IPS-18a (cell line): Measurements from ENCODE around the gene EMC6.

Experiments used
- H3K27ac ChIP-seq: one replicate; pipeline ENCODE4 v1.5.1; 2013; ENCODE audit warnings: low read length
- H3K27me3 ChIP-seq: one replicate; pipeline ENCODE4 v1.6.1; 2013; ENCODE audit warnings: mild to moderate bottlenecking, low read length; ENCODE audit not compliant: control insufficient read depth, insufficient read depth
- H3K36me3 ChIP-seq: one replicate; pipeline ENCODE4 v1.6.1; 2013; ENCODE audit warnings: low read depth, low read length; ENCODE audit not compliant: control insufficient read depth
- H3K4me1 ChIP-seq: one replicate; pipeline ENCODE4 v1.6.1; 2013; ENCODE audit warnings: low read depth, low read length; ENCODE audit not compliant: control insufficient read depth
- H3K4me3 ChIP-seq: one replicate; pipeline ENCODE4 v1.5.1; 2013; ENCODE audit warnings: low read length
- H3K9ac ChIP-seq: one replicate; pipeline ENCODE4 v1.6.1; 2013; ENCODE audit warnings: mild to moderate bottlenecking, low read length, moderate library complexity
- H3K9me3 ChIP-seq: one replicate; pipeline ENCODE4 v1.6.1; 2013; ENCODE audit warnings: low read depth, low read length; ENCODE audit not compliant: control insufficient read depth

The EMC6 gene

GRCh38 chr17:3672571-3672970, 4.0 kb downstream of the EMC6 start:
- Histone ChIP-seq H3K4me1 (peaks cover 3% of the 10 kb centered on the region), H3K9me3 (no peaks in the 10 kb centered on the region), H3K27me3 (no peaks in the 10 kb centered on the region), H3K27ac (no peak overlapping the region), H3K4me3 (no peak overlapping the region), H3K9ac (no peak overlapping the region), H3K36me3 (no peaks in the 10 kb centered on the region)

- Histone ChIP-seq H3K9ac (no peak overlapping the region), H3K4me1 (peaks cover 6% of the 10 kb centered on the region), H3K4me3 (no peak overlapping the region), H3K9me3 (no peaks in the 10 kb centered on the region), H3K36me3 (no peaks in the 10 kb centered on the region), H3K27ac (no peak overlapping the region), H3K27me3 (no peaks in the 10 kb centered on the region)
These were observed 7.3 kb downstream of the EMC6 start for GRCh38 chr17:3675886-3676285.

- no peaks in the 10 kb centered on the region for H3K27me3 ChIP-seq
- no peaks in the 10 kb centered on the region for H3K36me3 ChIP-seq
- H3K4me1 ChIP-seq, result peaks cover 6% of the 10 kb centered on the region
- H3K9me3 ChIP-seq, result no peaks in the 10 kb centered on the region
- H3K27ac ChIP-seq, result no peak overlapping the region
- H3K4me3 ChIP-seq, result no peak overlapping the region
- no peak overlapping the region for H3K9ac ChIP-seq
These were observed 9.6 kb downstream of the EMC6 start for GRCh38 chr17:3678095-3678820.

- Histone ChIP-seq H3K4me1 (peaks cover 6% of the 10 kb centered on the region), H3K27ac (no peak overlapping the region)
These were observed 10.4 kb downstream of the EMC6 start for GRCh38 chr17:3678821-3679530.

GRCh38 chr17:3679531-3680126, 11.0 kb downstream of the EMC6 start:
- H3K27ac ChIP-seq, result no peak overlapping the region
- no peaks in the 10 kb centered on the region for H3K9me3 ChIP-seq
- H3K36me3 ChIP-seq, result no peaks in the 10 kb centered on the region
- H3K27me3 ChIP-seq, result no peaks in the 10 kb centered on the region
- no peak overlapping the region for H3K9ac ChIP-seq
- no peak overlapping the region for H3K4me3 ChIP-seq
- peaks cover 6% of the 10 kb centered on the region for H3K4me1 ChIP-seq

More at GRCh38 chr17:3678821-3679530, 10.4 kb downstream of the EMC6 start:
- no peak overlapping the region for H3K4me3 ChIP-seq
- no peak overlapping the region for H3K9ac ChIP-seq
- H3K36me3 ChIP-seq, result no peaks in the 10 kb centered on the region
- H3K9me3 ChIP-seq, result no peaks in the 10 kb centered on the region
- no peaks in the 10 kb centered on the region for H3K27me3 ChIP-seq

- Histone ChIP-seq H3K27me3 (no peaks in the 10 kb centered on the region), H3K4me1 (peaks cover 6% of the 10 kb centered on the region), H3K9me3 (no peaks in the 10 kb centered on the region), H3K27ac (no peak overlapping the region), H3K36me3 (no peaks in the 10 kb centered on the region), H3K4me3 (no peak overlapping the region), H3K9ac (no peak overlapping the region)
These were observed 12.4 kb downstream of the EMC6 start for GRCh38 chr17:3681057-3681456.

- Histone ChIP-seq H3K36me3 (no peaks in the 10 kb centered on the region), H3K9ac (no peak overlapping the region), H3K9me3 (no peaks in the 10 kb centered on the region), H3K27me3 (no peaks in the 10 kb centered on the region), H3K4me1 (peaks cover 6% of the 10 kb centered on the region), H3K27ac (no peak overlapping the region), H3K4me3 (no peak overlapping the region)
These were observed 13.0 kb downstream of the EMC6 start for GRCh38 chr17:3681565-3681964.

GRCh38 chr17:3682033-3682432, 13.4 kb downstream of the EMC6 start:
- Histone ChIP-seq H3K27ac (no peak overlapping the region), H3K36me3 (no peaks in the 10 kb centered on the region), H3K9ac (no peak overlapping the region), H3K27me3 (no peaks in the 10 kb centered on the region), H3K9me3 (no peaks in the 10 kb centered on the region), H3K4me3 (no peak overlapping the region), H3K4me1 (peaks cover 6% of the 10 kb centered on the region)

- no peak overlapping the region for H3K27ac ChIP-seq
These were observed 14.5 kb downstream of the EMC6 start for GRCh38 chr17:3683054-3683511.

GRCh38 chr17:3685174-3685573, 16.6 kb downstream of the EMC6 start:
- no peaks in the 10 kb centered on the region for H3K36me3 ChIP-seq
- no peak overlapping the region for H3K4me3 ChIP-seq
- H3K9ac ChIP-seq, result no peak overlapping the region
- H3K9me3 ChIP-seq, result no peaks in the 10 kb centered on the region
- no peaks in the 10 kb centered on the region for H3K4me1 ChIP-seq
- no peak overlapping the region for H3K27ac ChIP-seq
- no peaks in the 10 kb centered on the region for H3K27me3 ChIP-seq

More at GRCh38 chr17:3683054-3683511, 14.5 kb downstream of the EMC6 start:
- H3K27me3 ChIP-seq, result no peaks in the 10 kb centered on the region
- no peaks in the 10 kb centered on the region for H3K9me3 ChIP-seq
- no peaks in the 10 kb centered on the region for H3K36me3 ChIP-seq
- H3K9ac ChIP-seq, result no peak overlapping the region
- no peak overlapping the region for H3K4me3 ChIP-seq
- H3K4me1 ChIP-seq, result peaks cover 2% of the 10 kb centered on the region

- no peak overlapping the region for H3K9ac ChIP-seq
- no peaks in the 10 kb centered on the region for H3K36me3 ChIP-seq
- no peaks in the 10 kb centered on the region for H3K9me3 ChIP-seq
- H3K27me3 ChIP-seq, result no peaks in the 10 kb centered on the region
- H3K4me1 ChIP-seq, result no peaks in the 10 kb centered on the region
- H3K4me3 ChIP-seq, result no peak overlapping the region
- no peak overlapping the region for H3K27ac ChIP-seq
These were observed 19.5 kb downstream of the EMC6 start for GRCh38 chr17:3688027-3688553.
